ENCODE results near the gene SCP2.

The SCP2 gene

DNA sequence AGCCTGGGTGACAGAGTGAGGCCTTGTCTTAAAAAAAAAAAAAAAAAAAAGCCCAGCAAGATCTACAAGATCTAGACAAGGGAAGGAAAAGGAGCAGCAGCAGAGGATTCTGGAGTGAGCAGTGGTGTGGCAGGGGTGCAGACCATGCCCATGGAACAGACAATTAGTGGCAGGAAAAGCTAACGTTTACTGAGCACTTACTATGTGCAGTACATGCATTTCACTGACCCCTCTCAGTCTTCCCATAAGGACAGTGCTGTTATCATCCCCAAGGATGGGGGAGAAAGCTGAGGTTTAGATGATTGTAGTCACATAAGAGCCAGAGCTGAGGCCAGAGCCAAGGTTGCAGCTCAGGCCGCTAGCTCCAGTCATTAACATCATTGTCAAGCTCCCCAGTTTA, 140.8 kb downstream of the SCP2 start:
- no peak for TF ChIP-seq EGR1 (IDR thresholded peaks at IDR 0.05)
- TF ChIP-seq EP300 (IDR thresholded peaks at IDR 0.05; ENCODE audit: borderline replicate concordance) = no peak
- TF ChIP-seq CREB1 (IDR thresholded peaks at IDR 0.05; ENCODE audit: low read depth) = no peak
- TF ChIP-seq RAD21 (IDR thresholded peaks at IDR 0.05; ENCODE audit: low read depth) = no peak
- TF ChIP-seq CEBPB (IDR thresholded peaks at IDR 0.05) = no peak
- TF ChIP-seq YY1 (IDR thresholded peaks at IDR 0.05; ENCODE audit: low read depth) = no peak

DNA sequence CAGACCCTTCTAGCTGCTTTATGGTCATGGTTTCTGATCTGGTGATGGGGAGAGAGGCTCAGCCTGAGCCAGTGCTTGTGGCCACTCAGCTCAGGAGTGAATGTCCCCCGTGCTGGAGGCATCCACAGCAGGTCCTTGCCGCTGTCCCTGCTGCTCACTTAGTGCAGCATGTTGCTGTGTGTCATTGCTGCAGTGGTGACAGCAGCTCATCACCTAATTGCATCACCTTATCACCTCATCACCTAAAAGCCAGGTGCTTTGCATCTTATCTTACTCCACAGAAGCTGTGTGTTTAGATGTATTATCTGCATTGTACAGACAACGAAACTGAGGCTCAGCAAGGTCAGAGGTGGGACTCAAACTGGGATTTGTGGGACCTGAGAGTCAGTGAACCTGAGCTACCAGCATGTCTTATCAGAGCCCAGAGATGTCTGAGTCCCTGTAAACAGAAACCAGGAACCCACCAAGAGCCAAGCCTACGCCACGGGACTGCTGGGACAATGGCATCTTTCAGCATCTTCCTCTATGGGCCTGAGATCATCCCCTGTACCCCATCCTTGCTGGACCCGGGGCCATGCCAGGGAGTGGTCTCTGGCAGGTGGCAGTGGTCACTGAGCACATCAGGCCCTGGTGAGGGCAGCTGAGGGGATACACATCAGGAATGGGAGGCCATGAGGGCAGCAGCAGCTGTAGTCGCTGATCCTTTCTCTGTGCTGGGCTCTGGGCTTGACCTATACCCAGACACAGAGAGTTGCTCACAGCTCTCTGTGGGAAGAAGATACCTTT, 141.4 kb downstream of the SCP2 start:
- TF ChIP-seq, protein P1, sequence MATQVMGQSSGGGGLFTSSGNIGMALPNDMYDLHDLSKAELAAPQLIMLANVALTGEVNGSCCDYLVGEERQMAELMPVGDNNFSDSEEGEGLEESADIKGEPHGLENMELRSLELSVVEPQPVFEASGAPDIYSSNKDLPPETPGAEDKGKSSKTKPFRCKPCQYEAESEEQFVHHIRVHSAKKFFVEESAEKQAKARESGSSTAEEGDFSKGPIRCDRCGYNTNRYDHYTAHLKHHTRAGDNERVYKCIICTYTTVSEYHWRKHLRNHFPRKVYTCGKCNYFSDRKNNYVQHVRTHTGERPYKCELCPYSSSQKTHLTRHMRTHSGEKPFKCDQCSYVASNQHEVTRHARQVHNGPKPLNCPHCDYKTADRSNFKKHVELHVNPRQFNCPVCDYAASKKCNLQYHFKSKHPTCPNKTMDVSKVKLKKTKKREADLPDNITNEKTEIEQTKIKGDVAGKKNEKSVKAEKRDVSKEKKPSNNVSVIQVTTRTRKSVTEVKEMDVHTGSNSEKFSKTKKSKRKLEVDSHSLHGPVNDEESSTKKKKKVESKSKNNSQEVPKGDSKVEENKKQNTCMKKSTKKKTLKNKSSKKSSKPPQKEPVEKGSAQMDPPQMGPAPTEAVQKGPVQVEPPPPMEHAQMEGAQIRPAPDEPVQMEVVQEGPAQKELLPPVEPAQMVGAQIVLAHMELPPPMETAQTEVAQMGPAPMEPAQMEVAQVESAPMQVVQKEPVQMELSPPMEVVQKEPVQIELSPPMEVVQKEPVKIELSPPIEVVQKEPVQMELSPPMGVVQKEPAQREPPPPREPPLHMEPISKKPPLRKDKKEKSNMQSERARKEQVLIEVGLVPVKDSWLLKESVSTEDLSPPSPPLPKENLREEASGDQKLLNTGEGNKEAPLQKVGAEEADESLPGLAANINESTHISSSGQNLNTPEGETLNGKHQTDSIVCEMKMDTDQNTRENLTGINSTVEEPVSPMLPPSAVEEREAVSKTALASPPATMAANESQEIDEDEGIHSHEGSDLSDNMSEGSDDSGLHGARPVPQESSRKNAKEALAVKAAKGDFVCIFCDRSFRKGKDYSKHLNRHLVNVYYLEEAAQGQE (IDR thresholded peaks at IDR 0.05; ENCODE audit: low read depth) = no peak
- TF ChIP-seq ZBTB7A (IDR thresholded peaks at IDR 0.05; ENCODE audit: low read depth) = no peak

DNA sequence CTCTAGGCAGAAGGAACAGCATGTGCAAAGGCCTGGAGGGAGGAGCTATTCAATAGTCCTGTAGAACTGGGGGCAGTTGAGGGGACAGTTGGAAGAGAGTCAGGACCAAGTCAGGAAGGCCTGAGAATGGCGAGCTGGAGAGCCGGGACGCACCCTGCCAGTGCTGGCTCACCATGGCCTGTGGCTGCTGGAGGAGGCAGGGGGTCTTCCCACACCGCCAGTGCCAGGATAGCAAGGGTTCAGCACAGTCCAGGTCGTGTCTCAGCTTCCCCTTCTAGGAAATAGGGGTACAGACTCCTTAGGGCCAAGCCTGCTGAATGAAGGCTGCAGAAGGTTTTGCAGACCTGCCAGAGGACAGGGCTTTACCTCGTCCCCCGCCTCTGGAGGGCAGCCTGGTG, 142.2 kb downstream of the SCP2 start:
- no peak for TF ChIP-seq TCF12 (IDR thresholded peaks at IDR 0.05; ENCODE audit: low read depth)
- TF ChIP-seq FOXM1 (IDR thresholded peaks at IDR 0.05; ENCODE audit: borderline replicate concordance, low read depth) = no peak
- TF ChIP-seq CEBPB (IDR thresholded peaks at IDR 0.05) = no peak
- no peak for TF ChIP-seq RAD21 (IDR thresholded peaks at IDR 0.05; ENCODE audit: low read depth)
- TF ChIP-seq, protein P2, sequence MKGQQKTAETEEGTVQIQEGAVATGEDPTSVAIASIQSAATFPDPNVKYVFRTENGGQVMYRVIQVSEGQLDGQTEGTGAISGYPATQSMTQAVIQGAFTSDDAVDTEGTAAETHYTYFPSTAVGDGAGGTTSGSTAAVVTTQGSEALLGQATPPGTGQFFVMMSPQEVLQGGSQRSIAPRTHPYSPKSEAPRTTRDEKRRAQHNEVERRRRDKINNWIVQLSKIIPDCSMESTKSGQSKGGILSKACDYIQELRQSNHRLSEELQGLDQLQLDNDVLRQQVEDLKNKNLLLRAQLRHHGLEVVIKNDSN (IDR thresholded peaks at IDR 0.05) = no peak
- TF ChIP-seq NFIC (IDR thresholded peaks at IDR 0.05) = no peak
- TF ChIP-seq CREB1 (IDR thresholded peaks at IDR 0.05; ENCODE audit: low read depth) = no peak
- TF ChIP-seq ZBTB7A (IDR thresholded peaks at IDR 0.05; ENCODE audit: low read depth) = no peak
- TF ChIP-seq, protein P3, sequence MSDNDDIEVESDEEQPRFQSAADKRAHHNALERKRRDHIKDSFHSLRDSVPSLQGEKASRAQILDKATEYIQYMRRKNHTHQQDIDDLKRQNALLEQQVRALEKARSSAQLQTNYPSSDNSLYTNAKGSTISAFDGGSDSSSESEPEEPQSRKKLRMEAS (IDR thresholded peaks at IDR 0.05) = no peak
- no peak for TF ChIP-seq EGR1 (IDR thresholded peaks at IDR 0.05)
- no peak for TF ChIP-seq TAF1 (IDR thresholded peaks at IDR 0.05; ENCODE audit: low read depth)
- no peak for TF ChIP-seq EP300 (IDR thresholded peaks at IDR 0.05; ENCODE audit: borderline replicate concordance)
- no peak for TF ChIP-seq YY1 (IDR thresholded peaks at IDR 0.05; ENCODE audit: low read depth)
- TF ChIP-seq, protein P1 (IDR thresholded peaks at IDR 0.05; ENCODE audit: low read depth) = no peak
- TF ChIP-seq TEAD4 (IDR thresholded peaks at IDR 0.05) = no peak

DNA sequence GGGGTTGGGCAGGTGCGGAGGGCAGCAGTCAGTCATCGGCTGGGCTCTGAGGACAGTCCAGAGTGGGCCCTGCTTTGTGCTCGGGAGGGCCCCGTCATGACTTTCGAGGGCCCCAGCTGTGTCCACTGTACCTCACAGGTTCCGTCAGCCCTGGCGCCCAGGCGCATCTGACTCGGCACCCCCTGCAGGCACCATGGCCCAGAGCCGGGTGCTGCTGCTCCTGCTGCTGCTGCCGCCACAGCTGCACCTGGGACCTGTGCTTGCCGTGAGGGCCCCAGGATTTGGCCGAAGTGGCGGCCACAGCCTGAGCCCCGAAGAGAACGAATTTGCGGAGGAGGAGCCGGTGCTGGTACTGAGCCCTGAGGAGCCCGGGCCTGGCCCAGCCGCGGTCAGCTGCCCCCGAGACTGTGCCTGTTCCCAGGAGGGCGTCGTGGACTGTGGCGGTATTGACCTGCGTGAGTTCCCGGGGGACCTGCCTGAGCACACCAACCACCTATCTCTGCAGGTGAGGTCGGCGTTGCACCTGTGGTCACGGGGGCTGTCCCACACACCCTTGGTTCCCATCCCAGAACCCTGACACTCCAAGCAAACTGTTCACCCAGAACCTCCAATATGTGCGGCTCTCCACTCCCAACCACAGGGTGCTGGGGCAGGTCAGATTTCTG, 142.7 kb downstream of the SCP2 start:
- TF ChIP-seq RAD21 (IDR thresholded peaks at IDR 0.05; ENCODE audit: low read depth) (no peak), TAF1 (IDR thresholded peaks at IDR 0.05; ENCODE audit: low read depth) (no peak), FOXM1 (IDR thresholded peaks at IDR 0.05; ENCODE audit: borderline replicate concordance, low read depth) (no peak), NFIC (IDR thresholded peaks at IDR 0.05) (no peak), TCF12 (IDR thresholded peaks at IDR 0.05; ENCODE audit: low read depth) (no peak), EP300 (IDR thresholded peaks at IDR 0.05; ENCODE audit: borderline replicate concordance) (no peak), CEBPB (IDR thresholded peaks at IDR 0.05) (no peak)
- TF ChIP-seq, protein P2 (IDR thresholded peaks at IDR 0.05) = no peak
- TF ChIP-seq, protein P3 (IDR thresholded peaks at IDR 0.05) = no peak

DNA sequence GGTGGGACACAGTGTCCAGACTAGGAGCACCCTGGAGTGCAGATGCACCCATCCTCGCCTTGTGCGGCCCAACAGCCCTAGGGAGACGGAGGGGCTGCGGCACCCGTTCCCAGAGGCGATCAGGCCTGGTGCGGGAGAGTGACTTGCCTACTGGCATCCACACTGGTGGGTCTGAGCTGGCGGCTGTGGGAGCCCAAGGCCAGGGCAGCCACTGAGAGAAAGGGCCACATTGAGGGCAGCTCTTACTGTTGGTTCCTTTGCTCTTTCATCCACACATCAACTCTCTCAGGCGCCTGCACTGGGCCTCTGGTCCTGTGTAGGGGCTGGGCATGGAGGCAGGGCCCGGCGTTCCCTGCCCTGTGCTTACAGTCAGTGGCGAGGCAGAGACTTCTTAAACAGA, 143.5 kb downstream of the SCP2 start:
- TF ChIP-seq TCF12 (IDR thresholded peaks at IDR 0.05; ENCODE audit: low read depth) (no peak), FOXM1 (IDR thresholded peaks at IDR 0.05; ENCODE audit: borderline replicate concordance, low read depth) (no peak), EP300 (IDR thresholded peaks at IDR 0.05; ENCODE audit: borderline replicate concordance) (no peak), ZBTB7A (IDR thresholded peaks at IDR 0.05; ENCODE audit: low read depth) (no peak), NFIC (IDR thresholded peaks at IDR 0.05) (no peak), YY1 (IDR thresholded peaks at IDR 0.05; ENCODE audit: low read depth) (no peak)

Measured in Ishikawa (cell line).